GM21447 (cell line): ENCODE data around the gene BEND7.
"Not testable (repeated sequence)": the region's sequence is repeated elsewhere in the genome, so short reads cannot be mapped to it uniquely, and the experiment has no call there.

ENCODE experiments used
- ATAC-seq: cut with Tn5 transposase; IDR thresholded peaks from one replicate; pipeline ENCODE4 v1.9.1; 2021; ENCODE audit not compliant: unreplicated experiment

Gene BEND7, protein sequence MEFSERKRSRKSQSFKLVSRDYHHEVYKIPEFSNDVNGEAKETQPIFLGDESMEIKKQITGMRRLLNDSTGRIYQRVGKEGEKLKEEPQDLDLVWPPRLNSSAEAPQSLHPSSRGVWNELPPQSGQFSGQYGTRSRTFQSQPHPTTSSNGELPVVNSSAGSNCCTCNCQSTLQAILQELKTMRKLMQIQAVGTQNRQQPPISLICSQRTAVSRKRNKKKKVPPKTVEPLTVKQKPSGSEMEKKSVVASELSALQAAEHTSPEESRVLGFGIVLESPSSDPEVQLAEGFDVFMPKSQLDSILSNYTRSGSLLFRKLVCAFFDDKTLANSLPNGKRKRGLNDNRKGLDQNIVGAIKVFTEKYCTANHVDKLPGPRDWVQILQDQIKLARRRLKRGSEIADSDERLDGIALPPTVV

DNA sequence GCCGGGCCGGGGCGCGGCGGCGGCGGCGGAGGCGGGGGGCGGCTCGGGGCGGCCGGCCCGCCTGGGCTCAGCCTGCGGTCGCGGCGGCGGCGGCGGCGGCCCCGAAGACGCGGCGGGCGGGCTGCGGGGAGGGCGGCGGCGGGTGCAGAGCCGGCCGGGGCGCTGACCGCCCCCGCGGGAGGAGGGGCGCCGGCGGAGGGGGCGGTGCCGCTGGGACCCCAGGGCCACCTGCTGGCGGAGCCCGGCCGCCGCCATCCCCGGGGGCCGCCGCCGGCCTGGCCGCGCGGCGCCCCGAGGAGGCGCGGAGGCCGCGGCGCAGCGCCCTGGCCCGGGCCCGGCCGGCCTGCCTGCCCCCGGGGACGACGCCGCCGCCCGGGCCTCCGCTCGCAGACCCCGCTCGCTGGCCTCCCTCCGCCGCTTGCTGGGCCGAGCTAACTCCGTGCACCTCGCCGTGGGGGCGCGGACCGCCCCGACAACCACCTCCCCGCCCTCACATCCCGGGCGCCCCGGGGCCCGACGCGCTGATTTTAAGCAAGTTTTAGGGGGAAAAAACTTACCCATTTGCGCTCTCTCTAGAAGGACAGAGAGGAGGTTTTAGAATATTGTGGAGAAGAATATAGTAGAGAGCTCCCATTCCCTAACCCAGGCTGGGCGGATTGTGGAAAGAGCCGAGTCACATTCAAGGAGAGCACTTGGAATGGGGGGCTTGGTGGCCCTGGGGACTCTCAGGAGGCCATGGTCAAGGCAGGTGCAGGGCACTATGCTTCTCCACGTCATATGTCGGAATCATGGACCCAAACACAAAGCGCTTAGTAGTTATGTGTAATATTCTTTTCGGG lies at the start of gene BEND7:
Gene BEND7, minus strand, starts transcription at position 140 of the 839 bp plus-strand sequence. CDS start 481 bp downstream, outside the sequence.
- no peak for ATAC-seq

DNA sequence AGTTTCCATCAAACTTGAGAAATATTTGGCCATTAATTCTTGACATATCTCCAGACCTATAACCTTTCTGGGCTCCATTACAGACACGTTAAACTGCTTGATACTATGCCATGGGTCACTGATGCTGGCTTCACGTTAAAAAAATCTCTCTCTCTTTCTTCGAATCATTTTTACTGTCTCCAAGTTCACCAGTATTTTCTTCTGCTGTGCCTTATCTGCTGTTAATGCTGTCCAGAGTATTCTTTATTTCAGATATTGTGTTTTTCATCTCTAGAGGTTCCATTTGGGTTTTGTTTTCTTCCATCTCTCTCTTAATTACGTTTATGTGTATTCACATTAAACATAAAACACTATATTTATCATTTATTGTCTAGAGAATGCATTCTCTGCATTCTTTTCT lies 45.1 kb upstream of the BEND7 start:
- ATAC-seq: no peak

DNA sequence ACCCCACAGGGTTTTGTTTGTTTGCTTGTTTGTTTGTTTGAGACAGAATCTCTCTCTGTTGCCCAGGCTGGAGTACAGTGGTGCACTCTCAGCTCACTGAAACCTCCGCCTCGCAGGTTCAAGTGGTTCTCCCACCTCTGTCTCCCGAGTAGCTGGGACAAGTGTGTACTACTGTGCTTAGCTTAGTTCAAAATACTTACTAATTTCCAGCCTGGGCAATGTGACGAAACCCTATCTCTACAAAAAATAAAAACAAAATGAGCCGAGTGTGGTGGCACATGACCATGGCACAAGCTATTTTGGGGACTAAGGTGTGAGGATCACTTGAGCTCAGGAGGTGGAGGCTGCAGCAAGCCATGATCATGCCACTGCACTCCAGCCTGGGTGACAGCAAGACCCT lies 42.7 kb upstream of the BEND7 start:
- no peak for ATAC-seq

DNA sequence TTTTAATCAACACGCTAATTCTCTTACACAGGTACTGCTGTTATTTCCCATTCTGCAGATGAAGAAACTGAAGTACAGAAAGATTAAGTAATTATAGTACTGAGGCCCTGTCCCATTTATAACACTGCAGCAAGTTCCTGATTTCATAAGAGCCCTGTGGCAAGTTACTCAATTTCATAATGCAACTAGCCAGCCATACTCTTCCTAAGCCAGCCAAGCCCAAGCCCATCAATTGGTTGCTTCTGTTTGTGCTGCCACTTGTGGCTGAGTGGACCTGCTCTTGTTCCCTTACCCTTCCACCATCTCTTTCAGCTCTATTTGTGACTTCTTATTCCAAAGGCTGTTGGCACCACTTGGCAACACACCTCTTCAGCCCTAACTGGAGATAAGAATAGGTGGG lies 38.2 kb upstream of the BEND7 start:
- ATAC-seq: no peak

DNA sequence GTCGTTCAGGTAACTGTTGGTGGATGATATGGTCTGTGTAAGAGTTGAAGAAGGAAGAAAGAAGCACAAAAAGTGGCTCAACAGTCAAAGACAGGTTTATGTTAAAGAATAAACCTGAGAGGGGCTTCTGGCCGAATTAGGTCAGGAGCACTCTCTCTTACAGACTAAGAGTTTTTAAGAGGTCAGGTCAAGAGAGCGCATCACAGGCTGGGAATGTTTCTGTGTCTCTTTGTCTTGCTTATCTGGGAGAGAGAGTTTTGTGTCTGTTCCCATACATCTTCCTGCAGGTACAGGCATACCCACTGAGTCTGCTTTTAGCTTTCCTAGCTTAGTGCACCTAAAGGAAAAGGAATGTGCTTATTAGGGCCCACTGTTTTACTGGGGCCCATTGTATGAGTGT lies 35.8 kb upstream of the BEND7 start:
- no peak for ATAC-seq

DNA sequence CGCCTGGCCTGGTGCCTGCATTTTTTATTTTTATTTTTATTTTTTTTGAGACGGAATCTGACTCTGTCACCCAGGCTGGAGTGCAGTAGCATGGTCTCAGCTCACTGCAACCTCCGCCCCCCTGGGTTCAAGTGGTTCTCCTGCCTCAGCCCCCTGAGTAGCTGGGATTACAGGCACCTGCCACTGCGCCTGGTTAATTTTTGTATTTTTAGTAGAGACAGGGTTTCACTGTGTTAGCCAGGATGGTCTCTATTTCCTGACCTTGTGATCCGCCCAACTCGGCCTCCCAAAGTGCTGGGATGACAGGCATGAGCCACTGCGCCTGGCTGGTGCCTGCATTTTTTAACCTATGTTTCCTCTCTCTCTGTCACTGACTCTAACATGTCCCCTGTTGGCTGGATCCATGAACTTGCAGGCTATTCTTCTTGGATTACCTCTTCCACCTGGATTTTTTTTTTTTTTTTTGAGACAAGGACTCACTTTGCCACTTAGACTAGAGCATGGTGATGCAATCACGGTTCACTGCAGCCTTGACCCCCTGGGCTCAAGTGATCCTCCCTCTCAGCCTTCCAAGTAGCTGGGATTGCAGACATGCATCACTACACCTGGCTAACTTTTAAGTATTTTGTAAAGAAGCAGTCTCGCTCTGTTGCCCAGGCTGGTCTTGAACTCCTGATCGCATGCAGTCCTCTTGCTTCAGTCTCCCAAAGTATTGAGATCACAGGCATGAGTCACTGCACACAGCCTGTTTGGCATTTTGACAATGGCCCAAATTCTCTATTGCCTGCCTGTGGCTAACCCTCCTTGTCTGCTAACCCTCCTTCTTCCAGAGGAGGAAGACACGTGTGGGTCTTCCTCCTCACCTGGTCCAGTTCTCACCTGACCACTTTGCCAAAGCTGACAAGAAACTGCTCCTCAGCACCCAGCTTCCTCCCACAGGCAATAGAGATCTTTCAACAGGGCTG lies 34.9 kb upstream of the BEND7 start:
- no peak for ATAC-seq

DNA sequence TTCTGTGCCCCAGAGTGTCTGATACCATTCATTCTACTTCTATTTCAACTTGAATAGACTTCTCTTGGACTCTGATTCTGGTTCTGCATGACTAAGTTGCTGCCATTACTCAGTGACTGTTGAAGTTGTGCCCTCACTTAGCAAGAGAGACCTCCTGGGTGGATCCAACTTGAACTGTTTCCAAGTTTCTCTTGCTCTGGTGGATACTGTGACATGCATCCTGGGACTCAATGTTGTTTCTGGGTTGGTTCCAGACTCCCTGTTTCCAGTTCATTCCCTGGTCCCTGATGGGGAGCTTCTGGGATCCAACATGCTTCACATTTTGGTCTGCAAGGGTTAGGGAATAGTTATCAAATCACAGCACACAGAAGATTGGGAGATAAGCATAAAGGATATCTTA lies 31.8 kb upstream of the BEND7 start:
- ATAC-seq: no peak

DNA sequence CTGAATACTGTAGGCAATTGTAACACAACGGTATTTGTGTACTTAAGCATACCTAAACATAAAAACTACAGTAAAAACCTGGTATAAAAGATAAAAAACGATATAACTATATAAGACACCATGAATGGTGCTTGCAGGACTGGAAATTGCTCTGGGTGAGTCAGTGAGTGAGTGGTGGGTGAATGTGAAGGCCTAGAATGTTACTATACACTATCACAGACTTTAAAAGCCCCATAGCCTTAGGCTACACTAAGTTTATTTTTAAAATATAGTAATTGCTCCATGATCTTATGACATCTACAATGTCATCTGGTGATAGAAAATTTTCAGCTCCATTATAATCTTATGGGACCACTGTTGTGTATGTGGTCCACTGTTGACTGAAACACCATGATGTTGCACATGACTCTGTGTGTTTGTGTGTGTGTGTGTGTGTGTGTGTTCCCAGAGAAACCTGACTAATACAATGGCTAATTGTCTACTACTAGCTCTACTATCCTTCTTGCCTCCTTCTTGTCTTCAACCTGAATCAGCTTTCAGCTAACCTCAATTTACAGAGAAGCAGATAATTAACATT lies 30.4 kb upstream of the BEND7 start:
- ATAC-seq: no peak

DNA sequence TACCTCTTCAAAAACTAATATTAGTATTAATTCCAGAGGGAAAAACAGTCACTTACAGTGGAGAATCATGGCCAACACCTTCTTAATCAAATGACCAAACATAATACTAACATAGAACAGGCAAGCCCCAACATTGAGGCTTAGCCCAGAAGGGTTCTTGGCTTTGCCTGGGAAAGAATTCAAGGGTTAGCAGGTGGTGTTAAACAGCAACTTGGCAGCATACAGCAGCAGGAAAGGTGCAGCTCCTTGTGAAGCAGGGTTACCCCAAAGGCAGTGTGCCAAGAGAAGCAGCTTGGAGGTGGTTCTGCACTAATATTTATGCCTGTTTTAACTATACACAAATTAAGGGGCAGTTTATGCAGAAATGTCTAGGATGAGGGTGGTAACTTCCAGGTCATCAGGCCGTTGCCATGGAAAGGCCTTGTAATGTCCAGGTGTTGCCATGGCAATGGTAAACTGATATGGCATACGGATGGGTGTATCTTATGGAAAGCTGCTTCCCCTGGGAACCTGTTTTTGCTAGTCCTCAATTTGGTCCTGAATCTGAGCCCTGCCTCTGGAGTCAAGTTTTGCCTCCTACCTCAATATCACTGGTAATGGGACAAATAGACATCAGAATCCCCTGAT lies 27.2 kb upstream of the BEND7 start:
- no peak for ATAC-seq

DNA sequence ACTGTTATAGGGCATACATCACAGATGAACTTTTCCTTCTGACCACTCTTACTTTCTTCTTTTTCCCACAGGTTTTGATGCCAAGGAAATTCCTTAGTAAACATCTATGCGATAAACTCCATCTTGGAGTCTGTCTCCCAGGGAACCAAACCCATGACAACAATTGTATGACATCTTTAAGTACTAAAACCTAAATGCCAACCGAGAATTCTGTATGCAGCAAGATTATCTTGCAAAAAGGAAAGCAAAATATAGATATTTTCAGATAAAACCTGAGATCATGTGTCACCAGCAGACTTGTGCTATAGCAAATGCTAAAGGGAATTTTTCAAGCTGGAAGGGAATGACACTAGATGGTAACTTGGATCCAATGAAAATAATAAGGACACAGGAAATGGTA lies 22.0 kb upstream of the BEND7 start:
- no peak for ATAC-seq

DNA sequence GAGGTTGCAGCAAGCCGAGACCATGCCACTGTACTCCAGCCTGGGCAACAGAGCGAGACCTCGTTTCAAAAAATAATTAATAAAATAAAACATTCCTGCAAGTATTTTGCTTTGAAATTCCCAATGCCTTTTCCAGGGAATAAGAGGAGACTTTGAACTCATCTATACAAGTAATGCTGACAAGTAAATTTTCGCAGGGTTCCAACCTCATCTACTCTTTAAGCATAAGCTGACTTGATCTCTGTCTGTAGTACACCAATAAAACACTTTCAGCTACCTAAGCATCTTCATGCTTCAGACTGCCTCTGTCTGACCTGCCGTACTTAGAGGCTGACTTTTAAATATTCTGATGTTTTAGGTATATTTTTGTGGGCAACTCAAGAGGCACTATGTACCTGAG lies 13.7 kb upstream of the BEND7 start:
- no peak for ATAC-seq

DNA sequence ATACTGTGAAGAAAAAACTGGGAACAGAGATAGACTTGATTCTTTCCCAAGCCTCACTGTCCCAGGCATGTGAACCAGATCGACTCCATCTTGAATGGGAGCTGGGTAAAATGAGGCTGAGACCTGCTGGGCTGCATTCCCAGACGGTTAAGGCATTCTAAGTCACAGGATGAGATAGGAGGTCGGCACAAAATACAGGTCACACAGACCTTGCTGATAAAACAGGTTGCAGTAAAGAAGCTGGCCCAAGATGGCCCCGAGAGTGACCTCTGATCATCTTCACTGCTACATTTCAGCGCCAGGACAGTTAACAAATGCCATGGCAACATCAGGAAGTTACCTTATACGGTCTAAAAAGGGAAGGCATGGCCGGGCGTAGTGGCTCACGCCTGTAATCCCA lies 9.2 kb upstream of the BEND7 start:
- not testable (repeated sequence) for ATAC-seq

DNA sequence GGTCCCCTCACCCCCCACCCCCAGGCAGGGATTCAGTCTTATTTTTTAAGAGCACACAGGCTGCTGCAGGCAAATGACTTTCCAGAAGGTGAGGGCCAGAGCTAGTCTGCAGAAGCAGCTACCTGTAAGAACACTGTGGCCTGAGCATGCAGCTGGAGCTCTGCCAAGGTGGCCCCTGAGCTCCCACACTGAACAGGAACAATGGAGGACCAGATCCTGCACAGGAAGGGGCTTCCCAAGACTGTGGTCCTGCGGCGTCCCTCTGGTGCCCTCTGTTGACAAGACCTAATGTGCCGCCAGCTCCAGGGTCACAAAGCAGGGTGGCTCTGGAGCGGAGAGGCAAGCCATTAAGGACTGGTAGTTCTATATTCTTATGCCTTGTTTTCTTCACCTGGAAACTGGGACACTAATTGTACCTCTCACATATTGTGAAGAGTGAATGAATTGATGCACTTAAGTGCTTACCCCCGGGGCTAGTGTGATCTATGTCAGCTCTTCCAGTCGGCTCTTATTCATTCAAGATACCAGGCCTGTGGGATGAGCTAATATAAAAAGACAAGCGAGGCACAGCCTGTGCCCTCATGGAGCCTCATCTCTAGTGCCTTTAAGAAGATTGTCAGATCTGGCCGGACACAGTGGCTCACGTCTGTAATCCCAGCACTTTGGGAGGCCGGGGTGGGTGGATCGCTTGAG lies 8.0 kb upstream of the BEND7 start:
- ATAC-seq: no peak

DNA sequence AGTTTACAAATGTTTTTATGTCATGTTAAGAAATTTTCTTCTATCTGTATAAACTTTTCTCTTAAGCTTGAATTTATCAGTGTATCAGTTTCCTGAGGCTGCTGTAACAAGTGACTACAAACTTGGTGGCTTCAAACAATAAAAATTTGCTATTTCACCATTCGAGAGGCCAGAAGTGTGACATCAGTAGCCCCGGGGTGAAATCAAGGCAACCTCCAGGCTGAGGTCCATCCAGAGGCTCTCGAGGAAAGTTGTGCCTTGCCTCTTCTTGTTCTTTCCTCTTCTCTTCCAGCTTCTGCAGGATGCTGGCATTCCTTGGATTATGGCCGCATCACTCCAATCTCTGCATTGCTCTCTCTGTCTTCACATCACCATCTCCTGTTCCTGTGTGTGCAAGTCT lies 6.5 kb upstream of the BEND7 start:
- no peak for ATAC-seq

DNA sequence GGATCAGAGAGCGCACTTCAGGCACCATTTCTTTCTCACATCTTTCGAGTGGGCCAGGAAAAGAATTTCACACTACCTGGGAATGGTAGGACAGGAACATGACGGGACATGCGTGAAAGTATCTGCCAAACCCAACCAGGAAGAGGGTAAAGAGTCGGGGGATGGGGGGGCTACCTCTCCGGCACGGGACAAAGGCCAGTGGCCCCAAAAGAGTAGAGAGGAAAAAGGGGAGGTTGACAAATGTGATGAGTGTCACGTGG lies 830 bp upstream of the BEND7 start:
- ATAC-seq: no peak

DNA sequence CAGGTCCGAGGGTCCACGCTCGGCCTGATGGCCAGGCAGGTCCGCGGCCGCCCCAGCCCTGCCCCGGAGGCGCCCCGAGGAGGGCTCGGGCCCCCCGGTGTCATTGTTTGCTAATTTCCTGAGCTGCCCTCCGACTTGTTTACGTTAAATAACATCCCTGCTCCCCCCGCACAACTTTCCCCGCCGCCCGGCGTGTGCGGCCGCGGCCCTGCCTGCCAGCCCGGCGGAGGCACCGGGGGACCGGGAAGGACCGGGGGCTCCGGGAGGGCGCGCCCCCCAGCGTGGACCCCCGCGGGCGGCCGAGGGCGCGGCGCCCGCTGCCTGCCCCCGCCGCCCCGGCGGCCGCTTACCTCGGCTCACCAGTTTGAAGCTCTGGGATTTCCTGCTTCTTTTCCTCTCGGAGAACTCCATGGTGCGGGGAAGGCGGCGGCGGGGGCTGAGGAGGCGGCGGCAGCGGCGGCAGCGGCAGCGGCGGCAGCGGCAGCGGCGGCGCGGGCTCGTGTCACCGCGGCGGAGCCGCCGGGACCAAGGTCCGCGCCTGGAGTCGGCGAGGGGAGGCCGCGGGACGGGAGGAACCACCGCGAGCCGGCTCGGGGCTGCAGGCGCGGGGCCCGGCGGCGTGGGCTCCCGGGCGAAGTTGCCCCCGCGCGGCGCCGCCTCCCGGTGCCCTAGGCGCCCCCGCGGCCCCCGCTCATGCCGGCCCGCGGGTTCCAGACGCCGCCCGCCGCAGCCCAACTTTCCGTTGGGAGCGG lies 515 bp downstream of the BEND7 start:
- no peak for ATAC-seq

DNA sequence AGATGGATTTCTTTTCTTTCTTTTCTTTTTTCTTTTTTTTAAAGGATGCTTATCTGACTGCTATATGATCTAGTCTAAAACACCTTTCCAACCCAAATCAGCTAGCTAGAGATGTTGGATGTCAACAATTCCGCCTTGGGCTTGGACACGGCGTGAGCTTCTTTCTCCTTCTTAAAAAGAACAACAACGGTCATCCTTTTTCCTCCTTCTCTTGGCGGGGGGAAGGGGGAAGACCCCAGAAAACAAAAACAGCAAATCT lies 1.0 kb downstream of the BEND7 start:
- ATAC-seq: no peak

DNA sequence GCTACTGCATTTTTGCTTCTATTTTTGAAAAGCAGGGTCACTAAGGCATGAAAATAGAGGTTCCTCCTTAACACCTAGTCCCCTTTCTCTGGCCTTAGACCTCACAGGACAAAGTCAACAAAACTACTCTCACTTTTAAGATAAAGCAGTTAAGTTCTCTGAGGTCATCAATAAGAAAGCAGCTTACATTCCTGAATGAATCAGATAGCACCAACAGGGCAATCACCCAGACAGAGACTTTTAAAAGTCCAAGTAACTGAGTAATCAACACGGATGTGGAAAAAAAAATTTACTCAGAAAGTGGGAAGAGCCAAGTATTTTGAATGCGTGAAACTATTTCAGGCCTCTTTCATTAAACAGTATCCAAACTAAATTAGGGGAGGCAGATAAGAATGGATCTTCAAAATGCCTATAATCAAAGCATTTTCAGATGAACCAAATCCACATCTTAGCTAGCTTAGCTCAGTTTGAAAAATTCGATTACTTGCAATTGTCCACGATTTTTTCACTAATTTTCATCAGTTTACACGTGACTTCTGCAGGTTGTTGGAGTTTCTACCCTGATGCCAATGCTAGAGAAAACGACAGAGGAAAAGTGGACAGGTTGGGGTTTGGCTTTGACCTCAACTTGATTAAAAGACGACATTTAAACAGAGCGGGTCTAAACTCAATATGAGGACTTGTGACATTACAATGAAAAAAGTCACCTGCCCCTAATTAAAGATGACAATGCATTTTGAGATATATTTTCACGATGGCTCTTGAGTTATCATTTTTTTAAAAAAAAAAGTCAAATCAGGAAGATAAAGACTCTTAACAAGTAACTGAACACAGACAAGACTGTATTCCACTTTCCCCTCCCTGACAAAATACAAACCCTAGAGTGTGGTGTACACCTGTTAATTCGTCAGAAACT lies 1.6 kb downstream of the BEND7 start:
- no peak for ATAC-seq

DNA sequence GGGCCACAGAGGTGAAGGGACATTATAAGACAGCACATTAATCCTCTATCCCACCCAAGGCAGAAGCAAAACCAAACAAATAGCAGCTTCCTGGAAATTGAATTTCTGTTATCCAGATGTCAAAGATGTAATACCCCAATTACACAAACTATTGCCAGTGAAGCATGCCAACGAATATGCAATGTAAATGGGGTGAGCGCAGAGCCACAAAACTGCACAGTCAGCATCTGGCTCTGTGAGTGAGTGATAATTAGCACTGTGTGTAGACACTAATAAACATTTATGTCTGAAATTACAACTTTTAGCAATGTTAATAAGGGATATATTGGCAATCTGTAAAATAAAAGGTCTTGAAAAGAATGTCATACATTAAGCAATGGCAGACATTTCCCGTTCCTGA lies 3.2 kb downstream of the BEND7 start:
- no peak for ATAC-seq
